ENCODE results near the gene GALNT15.

DNA sequence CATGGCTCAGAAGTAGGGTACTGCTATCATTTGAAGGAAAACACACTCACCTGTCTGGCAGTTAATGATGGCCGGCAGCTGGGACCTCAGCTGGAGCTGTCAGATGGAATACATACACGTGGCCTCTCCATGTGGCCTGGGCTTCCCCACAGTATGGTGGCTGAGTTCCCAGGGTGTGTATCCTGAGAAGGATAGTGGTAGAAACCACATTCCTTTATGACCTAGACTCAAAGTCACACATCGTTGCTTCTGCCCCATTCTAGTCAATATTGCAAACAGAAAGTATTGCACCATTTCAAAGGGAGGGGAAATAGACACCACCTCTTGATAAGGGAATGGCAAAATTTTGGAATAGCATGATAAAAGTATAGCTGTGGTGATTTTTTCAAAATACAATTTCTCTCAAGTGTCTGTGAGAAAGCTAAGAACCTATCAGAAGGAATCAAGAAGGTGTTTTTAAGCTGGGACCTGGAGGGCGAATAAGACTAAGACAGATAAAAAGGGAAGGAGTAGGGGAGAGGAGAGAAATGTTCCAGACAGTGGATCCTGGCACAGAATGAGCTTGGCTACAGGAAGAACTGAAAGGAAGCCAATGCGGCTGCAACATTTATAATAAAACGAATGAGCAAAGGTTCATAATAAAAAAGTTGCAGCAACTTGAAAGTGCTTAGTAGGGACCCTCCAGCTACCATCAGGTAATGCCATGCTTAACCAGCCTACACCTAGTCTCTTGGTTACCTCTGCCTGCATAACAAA, 40.1 kb upstream of the GALNT15 start:
- TF ChIP-seq, protein P1, sequence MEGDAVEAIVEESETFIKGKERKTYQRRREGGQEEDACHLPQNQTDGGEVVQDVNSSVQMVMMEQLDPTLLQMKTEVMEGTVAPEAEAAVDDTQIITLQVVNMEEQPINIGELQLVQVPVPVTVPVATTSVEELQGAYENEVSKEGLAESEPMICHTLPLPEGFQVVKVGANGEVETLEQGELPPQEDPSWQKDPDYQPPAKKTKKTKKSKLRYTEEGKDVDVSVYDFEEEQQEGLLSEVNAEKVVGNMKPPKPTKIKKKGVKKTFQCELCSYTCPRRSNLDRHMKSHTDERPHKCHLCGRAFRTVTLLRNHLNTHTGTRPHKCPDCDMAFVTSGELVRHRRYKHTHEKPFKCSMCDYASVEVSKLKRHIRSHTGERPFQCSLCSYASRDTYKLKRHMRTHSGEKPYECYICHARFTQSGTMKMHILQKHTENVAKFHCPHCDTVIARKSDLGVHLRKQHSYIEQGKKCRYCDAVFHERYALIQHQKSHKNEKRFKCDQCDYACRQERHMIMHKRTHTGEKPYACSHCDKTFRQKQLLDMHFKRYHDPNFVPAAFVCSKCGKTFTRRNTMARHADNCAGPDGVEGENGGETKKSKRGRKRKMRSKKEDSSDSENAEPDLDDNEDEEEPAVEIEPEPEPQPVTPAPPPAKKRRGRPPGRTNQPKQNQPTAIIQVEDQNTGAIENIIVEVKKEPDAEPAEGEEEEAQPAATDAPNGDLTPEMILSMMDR (IDR thresholded peaks at IDR 0.05): no peak
- no peak for TF ChIP-seq POLR2A (IDR thresholded peaks at IDR 0.05)
